Measurements from ENCODE around the gene GCLM.

DNA sequence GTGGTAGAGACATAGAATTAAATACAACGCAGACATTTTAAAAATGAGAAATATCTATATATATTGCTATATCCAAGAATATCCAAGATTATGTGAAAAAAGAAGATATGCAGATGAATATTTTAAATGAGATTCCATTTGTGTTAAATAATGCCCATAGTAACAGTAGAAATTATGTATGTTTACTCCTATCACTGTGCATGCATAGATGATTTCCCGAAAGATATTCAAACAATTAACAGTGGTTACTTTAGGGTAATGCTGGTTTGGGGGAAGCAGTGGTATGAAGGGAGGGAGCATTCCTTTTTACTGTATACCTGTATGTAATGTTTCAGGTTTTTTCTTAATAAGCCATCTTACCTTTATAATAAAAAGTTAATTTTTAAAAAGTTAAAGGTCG is 55.3 kb downstream of the GCLM start:
- TF ChIP-seq, protein P1, sequence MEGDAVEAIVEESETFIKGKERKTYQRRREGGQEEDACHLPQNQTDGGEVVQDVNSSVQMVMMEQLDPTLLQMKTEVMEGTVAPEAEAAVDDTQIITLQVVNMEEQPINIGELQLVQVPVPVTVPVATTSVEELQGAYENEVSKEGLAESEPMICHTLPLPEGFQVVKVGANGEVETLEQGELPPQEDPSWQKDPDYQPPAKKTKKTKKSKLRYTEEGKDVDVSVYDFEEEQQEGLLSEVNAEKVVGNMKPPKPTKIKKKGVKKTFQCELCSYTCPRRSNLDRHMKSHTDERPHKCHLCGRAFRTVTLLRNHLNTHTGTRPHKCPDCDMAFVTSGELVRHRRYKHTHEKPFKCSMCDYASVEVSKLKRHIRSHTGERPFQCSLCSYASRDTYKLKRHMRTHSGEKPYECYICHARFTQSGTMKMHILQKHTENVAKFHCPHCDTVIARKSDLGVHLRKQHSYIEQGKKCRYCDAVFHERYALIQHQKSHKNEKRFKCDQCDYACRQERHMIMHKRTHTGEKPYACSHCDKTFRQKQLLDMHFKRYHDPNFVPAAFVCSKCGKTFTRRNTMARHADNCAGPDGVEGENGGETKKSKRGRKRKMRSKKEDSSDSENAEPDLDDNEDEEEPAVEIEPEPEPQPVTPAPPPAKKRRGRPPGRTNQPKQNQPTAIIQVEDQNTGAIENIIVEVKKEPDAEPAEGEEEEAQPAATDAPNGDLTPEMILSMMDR (IDR thresholded peaks at IDR 0.05), result no peak
- TF ChIP-seq EP300 (IDR thresholded peaks at IDR 0.05) (no peak), POLR2A (IDR thresholded peaks at IDR 0.05; ENCODE audit: low read depth) (no peak)

Measured in esophagus muscularis mucosa (tissue), 4 donors.